HG02678 (cell line): ENCODE measurements around the gene RAPGEF1.
"Not testable (repeated sequence)": the region's sequence is repeated elsewhere in the genome, so short reads cannot be mapped to it uniquely, and the experiment has no call there.

ENCODE experiments used
- ATAC-seq: cut with Tn5 transposase; IDR thresholded peaks from one replicate; pipeline ENCODE4 v1.9.1; 2021; ENCODE audit warnings: mild to moderate bottlenecking, moderate library complexity; ENCODE audit not compliant: unreplicated experiment

RAPGEF1 gene

DNA sequence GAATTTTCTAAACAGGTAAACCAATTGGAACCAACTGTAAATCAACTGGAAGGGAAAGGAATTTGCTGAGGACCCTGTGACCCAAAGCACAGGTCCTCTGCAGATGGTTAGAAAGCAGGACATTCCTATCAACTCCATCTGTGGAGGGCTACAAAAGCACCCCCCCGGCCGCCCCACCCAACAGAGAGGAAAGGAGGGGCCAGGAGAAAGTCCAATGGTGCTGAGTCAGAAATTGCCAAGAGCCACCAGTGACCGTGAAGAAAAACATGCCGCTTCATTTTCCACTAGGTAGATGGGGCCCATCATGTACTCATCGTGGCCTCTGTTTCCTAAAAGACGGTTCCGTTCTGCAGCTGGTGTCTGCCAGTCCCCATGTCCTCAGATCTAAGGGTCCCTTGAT is 66.3 kb downstream of the RAPGEF1 start:
- no peak for ATAC-seq

DNA sequence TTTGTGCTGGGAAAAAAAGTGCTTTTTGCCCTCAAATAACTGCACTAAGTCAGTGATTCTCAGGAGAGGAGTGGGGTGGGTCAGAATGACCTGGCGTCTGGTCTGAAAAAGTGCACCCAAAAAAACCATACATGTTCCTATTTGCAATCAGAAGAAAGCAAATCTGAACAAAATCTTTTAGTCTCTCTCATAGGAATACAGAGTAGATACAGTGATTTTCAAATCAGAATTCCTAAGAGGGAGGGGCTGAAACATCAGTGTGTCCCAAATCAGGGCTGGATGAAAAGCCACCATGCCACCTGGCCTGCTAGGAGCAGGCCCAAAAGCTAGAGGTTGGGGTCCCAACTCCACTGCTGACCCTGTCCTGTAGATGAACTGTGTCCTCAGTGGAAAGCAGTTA is 66.8 kb downstream of the RAPGEF1 start:
- no peak for ATAC-seq

GRCh38 chr9:131672451-131672850 is 67.4 kb downstream of the RAPGEF1 start:
- no peak for ATAC-seq

GRCh38 chr9:131671133-131671520 is 68.7 kb downstream of the RAPGEF1 start:
- no peak for ATAC-seq

- ATAC-seq = no peak
Observed at GRCh38 chr9:131670247-131671132, 69.4 kb downstream of the RAPGEF1 start.

DNA sequence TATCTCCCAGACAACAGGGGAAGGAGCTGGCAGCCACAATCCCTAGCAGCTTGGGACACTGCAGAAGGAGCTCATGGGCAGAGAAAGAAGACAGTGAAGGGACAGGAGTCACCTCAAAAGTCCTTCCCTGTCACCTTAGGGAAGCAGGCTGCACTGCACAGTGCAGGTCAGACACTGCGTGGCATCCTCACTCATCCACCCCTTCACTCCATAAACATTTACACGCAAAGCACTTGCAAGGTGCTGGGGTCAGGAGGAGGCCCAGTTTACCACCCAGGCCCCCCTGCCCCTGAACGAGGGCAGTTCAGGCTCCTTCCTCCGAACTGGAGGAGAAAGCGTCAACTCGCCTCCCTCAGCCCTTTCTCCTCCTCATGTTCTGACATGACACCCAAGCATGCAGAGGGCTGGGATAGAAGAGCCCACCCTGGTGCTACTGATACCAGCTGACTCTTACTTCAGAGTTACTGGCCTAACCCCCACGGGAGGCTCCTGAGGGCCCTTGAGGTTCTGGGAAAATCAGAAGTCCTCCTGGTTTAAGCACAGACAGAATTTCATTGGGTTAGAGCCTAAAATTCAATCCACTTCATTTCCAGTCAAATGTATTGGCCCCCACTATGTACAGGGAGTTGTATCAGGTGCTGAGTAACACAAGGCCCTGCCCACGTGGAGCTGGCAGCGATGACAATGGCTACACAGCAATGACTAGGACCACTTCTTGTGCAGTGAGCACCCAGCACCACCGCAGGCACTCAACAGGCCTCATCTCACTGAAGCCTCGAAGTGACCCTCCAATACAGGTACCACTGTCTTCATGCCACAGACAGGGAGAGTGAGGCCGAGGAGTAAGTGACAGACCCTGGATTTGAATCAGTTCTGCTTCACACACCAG is 70.4 kb downstream of the RAPGEF1 start:
- peak; percentile 10 for ATAC-seq

DNA sequence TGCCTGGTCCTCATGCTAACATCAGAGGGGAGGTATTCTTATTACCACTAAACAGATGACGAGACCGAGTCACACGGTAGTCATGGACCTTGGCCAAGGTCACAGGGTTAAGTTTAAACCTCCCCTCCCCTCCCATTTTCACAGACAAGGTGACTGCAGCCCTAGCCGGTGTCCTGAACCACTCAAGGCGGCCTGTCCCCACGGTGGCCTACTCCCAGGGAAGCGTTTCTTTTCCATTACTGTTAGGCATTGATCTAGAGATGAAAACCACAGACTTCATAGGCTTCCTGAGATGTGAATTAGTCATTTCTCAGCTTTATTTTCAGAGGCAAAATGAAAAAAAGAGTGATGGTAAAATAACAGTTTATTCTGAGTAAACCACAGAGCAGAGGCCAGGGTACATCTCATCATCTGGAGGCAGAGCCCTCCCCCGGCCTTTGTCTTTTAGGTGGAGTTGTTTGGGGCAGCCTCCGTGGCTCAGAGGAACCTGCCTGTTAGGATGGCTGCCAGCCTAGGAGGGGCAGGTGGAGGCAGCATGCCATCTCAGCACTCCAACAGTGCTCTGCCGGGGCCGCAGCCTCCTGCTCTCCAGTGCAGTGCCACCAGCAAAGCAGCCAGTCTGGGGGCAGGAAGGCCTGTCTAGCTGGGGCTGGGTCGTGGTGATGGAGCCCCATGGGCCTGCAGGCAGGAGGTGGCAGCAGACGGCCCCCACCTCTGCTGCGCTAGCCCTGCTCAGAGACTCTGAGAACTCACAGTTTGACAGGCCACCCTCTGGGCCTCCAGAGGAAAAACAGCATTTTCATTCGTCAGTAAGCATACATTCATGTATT is 71.2 kb downstream of the RAPGEF1 start:
- ATAC-seq = peak; percentile 44

- no peak for ATAC-seq
Observed at GRCh38 chr9:131668057-131668438, 71.8 kb downstream of the RAPGEF1 start.

GRCh38 chr9:131667576-131667975 is 72.3 kb downstream of the RAPGEF1 start:
- no peak for ATAC-seq

- no peak for ATAC-seq
Observed at GRCh38 chr9:131666774-131667173, 73.1 kb downstream of the RAPGEF1 start.

GRCh38 chr9:131666029-131666428 is 73.8 kb downstream of the RAPGEF1 start:
- no peak for ATAC-seq

- no peak for ATAC-seq
Observed at GRCh38 chr9:131663288-131663687, 76.6 kb downstream of the RAPGEF1 start.

DNA sequence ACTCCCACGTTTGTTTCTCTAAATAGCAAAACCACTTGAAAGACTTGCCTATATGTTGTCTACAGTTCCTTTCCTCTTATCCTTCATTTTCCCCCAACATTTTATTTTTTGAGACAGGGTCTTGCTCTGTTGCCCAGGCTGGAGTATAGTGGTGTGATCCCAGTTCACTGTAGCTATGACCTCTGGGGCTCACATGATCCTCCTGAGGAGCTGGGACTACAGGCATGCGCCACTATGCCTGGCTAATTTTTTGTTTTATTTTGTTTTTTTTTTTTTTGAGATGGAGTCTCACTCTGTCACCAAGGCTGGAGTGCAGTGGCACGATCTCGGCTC is 77.6 kb downstream of the RAPGEF1 start:
- not testable (repeated sequence) for ATAC-seq

GRCh38 chr9:131661568-131662288 is 78.1 kb downstream of the RAPGEF1 start:
- ATAC-seq = no peak

- no peak for ATAC-seq
Observed at GRCh38 chr9:131660466-131661405, 79.1 kb downstream of the RAPGEF1 start.

- no peak for ATAC-seq
Observed at GRCh38 chr9:131658377-131659129, 81.3 kb downstream of the RAPGEF1 start.

- ATAC-seq = no peak
Observed at GRCh38 chr9:131657940-131658339, 81.9 kb downstream of the RAPGEF1 start.

DNA sequence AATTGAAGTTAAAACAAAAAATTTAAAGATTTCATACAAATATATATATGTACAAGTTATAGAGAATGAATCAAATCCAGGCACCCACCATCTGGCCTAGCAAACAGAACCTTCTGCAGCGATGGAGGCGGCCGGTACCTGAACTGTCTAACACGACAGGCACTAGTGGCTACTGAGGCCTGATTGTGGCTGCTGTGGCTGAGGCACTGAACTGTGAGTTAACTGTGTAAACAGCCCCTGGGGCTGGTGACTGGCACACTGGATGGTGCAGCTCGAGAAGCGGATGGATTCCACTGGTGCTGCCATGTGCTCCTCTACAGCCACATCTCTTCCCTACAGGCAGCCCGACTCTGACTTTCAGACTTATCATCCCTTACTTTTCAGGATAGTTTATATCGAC is 82.4 kb downstream of the RAPGEF1 start:
- no peak for ATAC-seq

DNA sequence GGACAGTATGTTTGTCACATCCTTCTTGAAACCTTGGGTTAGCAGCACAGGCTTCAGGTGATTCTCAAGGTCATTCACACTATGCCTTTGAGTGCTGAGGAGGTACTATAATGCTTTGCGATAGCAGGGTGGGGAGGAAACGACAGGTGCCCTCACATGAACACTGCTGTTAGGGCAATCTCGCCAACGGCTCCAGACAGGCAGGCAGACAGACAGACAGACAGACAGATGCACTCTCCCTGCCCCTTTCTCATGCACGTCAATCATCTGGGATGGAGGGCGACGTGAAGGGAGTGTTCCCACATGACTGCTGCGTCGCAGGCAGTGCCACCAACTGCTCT is 82.9 kb downstream of the RAPGEF1 start:
- peak; percentile 11 for ATAC-seq
